Measurements from ENCODE around the gene RANBP2. TPM values are rescaled to one million over a fixed set of nuclear protein-coding genes. Genes with fewer than 3 reads are reported as not detected.

Gene RANBP2
- total and polyA plus RNA-seq, 12 donors, result 8.0 to 74.0 (median 56.1) TPM

DNA sequence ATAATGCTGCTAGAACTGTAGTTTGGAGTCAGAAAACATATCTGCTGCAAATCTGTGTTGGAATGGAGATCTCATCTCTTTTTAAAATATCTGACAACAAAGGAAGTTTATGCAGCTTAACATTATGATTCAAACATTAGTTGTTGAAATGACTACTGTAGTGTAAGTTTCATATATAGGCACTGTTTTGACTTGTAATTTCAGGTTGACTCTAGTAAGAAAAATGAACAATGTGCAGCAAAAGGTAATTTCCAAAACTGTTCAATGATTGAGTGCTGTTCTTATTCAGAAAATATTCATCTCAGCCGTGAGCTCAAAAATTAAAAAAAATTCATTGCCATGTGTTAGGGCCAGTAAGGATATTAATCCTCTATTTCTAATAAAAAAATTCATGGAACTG lies 115.8 kb downstream of the RANBP2 start:
- peaks cover 0 to 31% (median 4%) of the 10 kb centered on the region in 11 donors for H3K9me3 ChIP-seq
- no peaks in the 10 kb centered on the region for H3K27me3 ChIP-seq
- H3K27ac ChIP-seq, result no peak overlapping the region
- intact Hi-C loops (cut with DNase I), result no loop called here
- 96 to 97% methylated on average over 1 of the region's 1 CpG for WGBS, 2 donors
- DNase-seq, result no peak
- no peak overlapping the region for H3K4me3 ChIP-seq
- ATAC-seq, result no peak
- H3K4me1 ChIP-seq, result no peaks in the 10 kb centered on the region
- H3K36me3 ChIP-seq, result peaks cover 0 to 6% (median 0%) of the 10 kb centered on the region in 9 donors
- TF ChIP-seq, protein P1, sequence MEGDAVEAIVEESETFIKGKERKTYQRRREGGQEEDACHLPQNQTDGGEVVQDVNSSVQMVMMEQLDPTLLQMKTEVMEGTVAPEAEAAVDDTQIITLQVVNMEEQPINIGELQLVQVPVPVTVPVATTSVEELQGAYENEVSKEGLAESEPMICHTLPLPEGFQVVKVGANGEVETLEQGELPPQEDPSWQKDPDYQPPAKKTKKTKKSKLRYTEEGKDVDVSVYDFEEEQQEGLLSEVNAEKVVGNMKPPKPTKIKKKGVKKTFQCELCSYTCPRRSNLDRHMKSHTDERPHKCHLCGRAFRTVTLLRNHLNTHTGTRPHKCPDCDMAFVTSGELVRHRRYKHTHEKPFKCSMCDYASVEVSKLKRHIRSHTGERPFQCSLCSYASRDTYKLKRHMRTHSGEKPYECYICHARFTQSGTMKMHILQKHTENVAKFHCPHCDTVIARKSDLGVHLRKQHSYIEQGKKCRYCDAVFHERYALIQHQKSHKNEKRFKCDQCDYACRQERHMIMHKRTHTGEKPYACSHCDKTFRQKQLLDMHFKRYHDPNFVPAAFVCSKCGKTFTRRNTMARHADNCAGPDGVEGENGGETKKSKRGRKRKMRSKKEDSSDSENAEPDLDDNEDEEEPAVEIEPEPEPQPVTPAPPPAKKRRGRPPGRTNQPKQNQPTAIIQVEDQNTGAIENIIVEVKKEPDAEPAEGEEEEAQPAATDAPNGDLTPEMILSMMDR (IDR thresholded peaks at IDR 0.05), result no peak

Other genes with a start within 250 kb of the RANBP2 start
- 100 to 1,000 TPM in 3 of 10 donors, 10 to 100 TPM in 7; 69.7 to 122 (median 78.9) TPM for gene LIMS1, start 185.0 kb upstream of the RANBP2 start, total RNA-seq
- 10 to 100 TPM; 18.8 to 24.4 TPM for gene LIMS1, start 185.0 kb upstream of the RANBP2 start, polyA plus RNA-seq
- 1 to 10 TPM in 6 of 10 donors, under 1 TPM in 4; 0.50 to 1.8 (median 1.1) TPM for gene CCDC138, start 67.3 kb downstream of the RANBP2 start, total RNA-seq
- under 1 TPM; 0.44 to 0.64 TPM for gene CCDC138, start 67.3 kb downstream of the RANBP2 start, polyA plus RNA-seq